Stomach (tissue), 4 donors: ENCODE results near the gene GCK.

Experiments used
- POLR2A ChIP-seq, 4 donors: fragments of 450-650 bp; IDR thresholded peaks; one replicate each; pipeline ENCODE4 v1.6.1; 2016; ENCODE audit warnings: antibody characterized with exemption in 4 of 4, control low read depth in 2 of 4, mild to moderate bottlenecking in 1 of 4, moderate library complexity in 1 of 4
- TF ChIP-seq, protein P1 (sequence below), 7 experiments: fragments of 450-650 bp in 4 of 7; fragments of 200-600 bp in 3 of 7; sonication (generic) in 3 of 7; IDR thresholded peaks; one replicate each; pipeline ENCODE4 v1.5.1; 2016 to 2019; ENCODE audit warnings: antibody characterized with exemption in 7 of 7, control low read depth in 2 of 7, mild to moderate bottlenecking in 1 of 7

DNA sequence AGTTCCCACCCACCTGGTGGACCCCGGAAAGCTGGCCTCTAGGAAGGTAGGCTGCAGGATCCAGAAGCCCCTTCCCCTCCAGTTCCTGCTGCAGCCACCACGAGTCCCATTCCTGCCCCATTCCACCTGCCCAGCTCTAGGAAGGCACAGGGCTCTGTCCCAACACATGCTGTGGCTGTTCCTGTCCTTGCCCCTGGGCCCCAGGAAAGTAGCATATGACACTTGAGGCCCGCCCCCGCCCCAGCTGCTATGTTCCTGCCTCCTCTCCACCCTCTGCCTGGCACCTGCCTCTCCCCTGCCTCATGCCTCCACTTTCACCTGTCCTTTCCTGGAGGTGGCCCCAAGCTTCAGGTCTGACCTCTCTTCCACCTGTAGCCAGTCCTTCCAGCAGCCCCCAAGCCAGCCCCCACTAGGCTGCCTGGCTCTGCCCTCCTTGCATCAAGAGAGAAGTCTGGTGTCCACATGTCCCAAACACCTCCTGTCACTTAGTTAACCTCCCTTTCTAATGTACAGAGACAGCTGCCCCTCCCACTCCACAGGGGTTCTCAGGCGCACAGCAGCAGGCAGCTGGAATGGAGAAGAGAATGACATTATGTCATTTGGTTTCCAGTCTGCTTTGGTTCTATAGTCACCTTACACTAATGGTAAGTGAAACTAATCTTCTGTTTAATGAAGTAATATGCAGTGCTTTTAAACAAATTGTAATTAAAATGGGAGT, 34.3 kb upstream of the GCK start:
- TF ChIP-seq, protein P1, sequence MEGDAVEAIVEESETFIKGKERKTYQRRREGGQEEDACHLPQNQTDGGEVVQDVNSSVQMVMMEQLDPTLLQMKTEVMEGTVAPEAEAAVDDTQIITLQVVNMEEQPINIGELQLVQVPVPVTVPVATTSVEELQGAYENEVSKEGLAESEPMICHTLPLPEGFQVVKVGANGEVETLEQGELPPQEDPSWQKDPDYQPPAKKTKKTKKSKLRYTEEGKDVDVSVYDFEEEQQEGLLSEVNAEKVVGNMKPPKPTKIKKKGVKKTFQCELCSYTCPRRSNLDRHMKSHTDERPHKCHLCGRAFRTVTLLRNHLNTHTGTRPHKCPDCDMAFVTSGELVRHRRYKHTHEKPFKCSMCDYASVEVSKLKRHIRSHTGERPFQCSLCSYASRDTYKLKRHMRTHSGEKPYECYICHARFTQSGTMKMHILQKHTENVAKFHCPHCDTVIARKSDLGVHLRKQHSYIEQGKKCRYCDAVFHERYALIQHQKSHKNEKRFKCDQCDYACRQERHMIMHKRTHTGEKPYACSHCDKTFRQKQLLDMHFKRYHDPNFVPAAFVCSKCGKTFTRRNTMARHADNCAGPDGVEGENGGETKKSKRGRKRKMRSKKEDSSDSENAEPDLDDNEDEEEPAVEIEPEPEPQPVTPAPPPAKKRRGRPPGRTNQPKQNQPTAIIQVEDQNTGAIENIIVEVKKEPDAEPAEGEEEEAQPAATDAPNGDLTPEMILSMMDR (IDR thresholded peaks at IDR 0.05) = no peak
- TF ChIP-seq POLR2A (IDR thresholded peaks at IDR 0.05) = no peak
